GM04504 (cell line): ENCODE results near the gene LANCL3.
"Not testable (repeated sequence)": the region's sequence is repeated elsewhere in the genome, so short reads cannot be mapped to it uniquely, and the experiment has no call there.

Experiments used
- DNase-seq: peaks from one replicate; pipeline ENCODE4 v3.0.0-alpha.2; 2012; ENCODE audit warnings: low read depth

LANCL3 gene

GRCh38 chrX:37571426-37572107 is at the start of gene LANCL3:
Gene LANCL3, plus strand, starts transcription at chrX:37571661. Its CDS starts 210 bp downstream, at chrX:37571871.
- not testable (repeated sequence) for DNase-seq

- DNase-seq: not testable (repeated sequence)
These were observed 47.8 kb upstream of the LANCL3 start for GRCh38 chrX:37523673-37524072.

- DNase-seq: no peak
These were observed 29.5 kb upstream of the LANCL3 start for GRCh38 chrX:37541991-37542390.

- DNase-seq: no peak
These were observed 28.7 kb upstream of the LANCL3 start for GRCh38 chrX:37542791-37543190.

- DNase-seq: no peak
These were observed 28.1 kb upstream of the LANCL3 start for GRCh38 chrX:37543324-37543723.

- DNase-seq: not testable (repeated sequence)
These were observed 26.9 kb upstream of the LANCL3 start for GRCh38 chrX:37544531-37544930.

- no peak for DNase-seq
These were observed 26.4 kb upstream of the LANCL3 start for GRCh38 chrX:37545066-37545465.

GRCh38 chrX:37549619-37550018 is 21.8 kb upstream of the LANCL3 start:
- not testable (repeated sequence) for DNase-seq

GRCh38 chrX:37553476-37553875 is 18.0 kb upstream of the LANCL3 start:
- no peak for DNase-seq

- not testable (repeated sequence) for DNase-seq
These were observed 6.2 kb upstream of the LANCL3 start for GRCh38 chrX:37565254-37565653.

- not testable (repeated sequence) for DNase-seq
These were observed 1.1 kb upstream of the LANCL3 start for GRCh38 chrX:37570349-37570748.

GRCh38 chrX:37572108-37572587 is 687 bp downstream of the LANCL3 start:
- DNase-seq: not testable (repeated sequence)

GRCh38 chrX:37573121-37573520 is 1.7 kb downstream of the LANCL3 start:
- DNase-seq: not testable (repeated sequence)

GRCh38 chrX:37578045-37578444 is 6.6 kb downstream of the LANCL3 start:
- DNase-seq: no peak

GRCh38 chrX:37580080-37580479 is 8.6 kb downstream of the LANCL3 start:
- DNase-seq: no peak

GRCh38 chrX:37587337-37587736 is 15.9 kb downstream of the LANCL3 start:
- DNase-seq: not testable (repeated sequence)

- DNase-seq: no peak
These were observed 18.6 kb downstream of the LANCL3 start for GRCh38 chrX:37590047-37590446.

- no peak for DNase-seq
These were observed 23.4 kb downstream of the LANCL3 start for GRCh38 chrX:37594755-37595382.

- no peak for DNase-seq
These were observed 28.3 kb downstream of the LANCL3 start for GRCh38 chrX:37599729-37600128.

- no peak for DNase-seq
These were observed 32.5 kb downstream of the LANCL3 start for GRCh38 chrX:37603938-37604409.

- no peak for DNase-seq
These were observed 35.8 kb downstream of the LANCL3 start for GRCh38 chrX:37607243-37607642.

GRCh38 chrX:37608156-37608555 is 36.7 kb downstream of the LANCL3 start:
- DNase-seq: no peak

- DNase-seq: no peak
These were observed 38.3 kb downstream of the LANCL3 start for GRCh38 chrX:37609727-37610126.
